ENCODE results near the gene ADAMTS2.

GRCh38 chr5:179130101-179130681, 215.1 kb downstream of the ADAMTS2 start:
- TF ChIP-seq TARDBP (IDR thresholded peaks at IDR 0.05) (no peak), FOXK2 (IDR thresholded peaks at IDR 0.05) (no peak), LEF1 (IDR thresholded peaks at IDR 0.05; ENCODE audit: borderline replicate concordance) (no peak), L3MBTL2 (conservative IDR thresholded peaks at IDR 0.05) (no peak), FOXM1 (IDR thresholded peaks at IDR 0.05; ENCODE audit: borderline replicate concordance) (no peak), HDGF (IDR thresholded peaks at IDR 0.05; ENCODE audit: borderline replicate concordance) (no peak), SP1 (IDR thresholded peaks at IDR 0.05) (no peak), BHLHE40 (IDR thresholded peaks at IDR 0.05; ENCODE audit: borderline replicate concordance) (no peak), SUZ12 (IDR thresholded peaks at IDR 0.05) (no peak), ARNT (IDR thresholded peaks at IDR 0.05) (no peak), ELF4 (IDR thresholded peaks at IDR 0.05) (no peak), PKNOX1 (IDR thresholded peaks at IDR 0.05) (no peak), ZNF384 (IDR thresholded peaks at IDR 0.05) (no peak)
